Fibroblast of the conjunctiva (primary cell): Measurements from ENCODE around the gene PPP1R15B.

Experiments used
- DNase-seq: peaks from one replicate; pipeline ENCODE4 v3.0.0-alpha.2; 2010; ENCODE audit warnings: low read depth

Gene PPP1R15B

GRCh38 chr1:204420039-204421004 is 8.7 kb upstream of the PPP1R15B start:
- no peak for DNase-seq

- DNase-seq = no peak
Measured at GRCh38 chr1:204419064-204419403, 7.4 kb upstream of the PPP1R15B start.

- no peak for DNase-seq
Measured at GRCh38 chr1:204418174-204419063, 6.8 kb upstream of the PPP1R15B start.

- peak; percentile 92 for DNase-seq
Measured at GRCh38 chr1:204417074-204417997, 5.7 kb upstream of the PPP1R15B start.

- DNase-seq = no peak
Measured at GRCh38 chr1:204416589-204417073, 5.0 kb upstream of the PPP1R15B start.

GRCh38 chr1:204415351-204415750 is 3.7 kb upstream of the PPP1R15B start:
- DNase-seq = no peak

GRCh38 chr1:204414016-204414415 is 2.4 kb upstream of the PPP1R15B start:
- DNase-seq = no peak

GRCh38 chr1:204413170-204413535 is 1.5 kb upstream of the PPP1R15B start:
- DNase-seq = no peak

GRCh38 chr1:204410688-204411450 is 748 bp downstream of the PPP1R15B start:
- DNase-seq = no peak

- DNase-seq = no peak
Measured at GRCh38 chr1:204409836-204410687, 1.6 kb downstream of the PPP1R15B start.

- DNase-seq = no peak
Measured at GRCh38 chr1:204409123-204409522, 2.5 kb downstream of the PPP1R15B start.

GRCh38 chr1:204408602-204409001 is 3.0 kb downstream of the PPP1R15B start:
- no peak for DNase-seq

- DNase-seq = peak; percentile 68
Measured at GRCh38 chr1:204408074-204408507, 3.5 kb downstream of the PPP1R15B start.

GRCh38 chr1:204407295-204407971 is 4.2 kb downstream of the PPP1R15B start:
- no peak for DNase-seq

GRCh38 chr1:204406621-204407020 is 5.0 kb downstream of the PPP1R15B start:
- no peak for DNase-seq

- DNase-seq = no peak
Measured at GRCh38 chr1:204405988-204406387, 5.6 kb downstream of the PPP1R15B start.

GRCh38 chr1:204404629-204405028 is 7.0 kb downstream of the PPP1R15B start:
- DNase-seq = no peak

- DNase-seq = no peak
Measured at GRCh38 chr1:204402391-204402790, 9.2 kb downstream of the PPP1R15B start.

GRCh38 chr1:204401730-204402129 is 9.9 kb downstream of the PPP1R15B start:
- DNase-seq = no peak
